Measurements from ENCODE around the gene ABCC1. TPM values are rescaled to one million over a fixed set of nuclear protein-coding genes. Genes with fewer than 3 reads are reported as not detected.

ABCC1 gene
- polyA plus RNA-seq, 1 of the 3 experiments (the other 2 are of a cell fraction), result 23.7 TPM

- no peak for TF ChIP-seq ZBTB33 (IDR thresholded peaks at IDR 0.05; ENCODE audit: borderline replicate concordance, low read depth)
- TF ChIP-seq RFX5 (IDR thresholded peaks at IDR 0.05; ENCODE audit: low read length), result no peak
- TF ChIP-seq PBX3 (IDR thresholded peaks at IDR 0.05), result 0 out of 2 replicates have a peak, but pooled peaks have one; percentile 15
- peak; percentile 62; the same call in 1 of the 2 replicates for TF ChIP-seq MAX (IDR thresholded peaks at IDR 0.05; ENCODE audit: low read depth)
- TF ChIP-seq JUND (IDR thresholded peaks at IDR 0.05), result peak; percentile 57
- TF ChIP-seq POLR2AphosphoS5 (IDR thresholded peaks at IDR 0.05; ENCODE audit: low read depth, low read length), result peak; percentile 45; the same call in 1 of the 2 replicates
- TF ChIP-seq MXI1 (IDR thresholded peaks at IDR 0.05; ENCODE audit: low read depth, low read length), result no peak
- peak; percentile 55; the same call in 1 of the 2 replicates for TF ChIP-seq RXRA (IDR thresholded peaks at IDR 0.05; ENCODE audit: borderline replicate concordance, low read depth)
- 0 out of 2 replicates have a peak, but pooled peaks have one; percentile 25 for TF ChIP-seq TCF12 (IDR thresholded peaks at IDR 0.05)
Observed at GRCh38 chr16:15966836-15967546, 17.6 kb downstream of the ABCC1 start (continued).

GRCh38 chr16:15967655-15968315, 18.4 kb downstream of the ABCC1 start:
- CTCF ChIA-PET, result interaction anchor here (1.5 kb wide), 1 partner anchor 9 kb away, joined by 4 read pairs; no protein-coding TSS in a partner anchor
- TF ChIP-seq SIN3A (IDR thresholded peaks at IDR 0.05; ENCODE audit: borderline replicate concordance, low read depth, low read length), result no peak
- TF ChIP-seq GABPA (IDR thresholded peaks at IDR 0.05; ENCODE audit: low read depth), result no peak
- TF ChIP-seq RAD21 (IDR thresholded peaks at IDR 0.05; ENCODE audit: low read length), result no peak
- TF ChIP-seq EZH2phosphoT487 (IDR thresholded peaks at IDR 0.05; ENCODE audit: borderline replicate concordance, low read depth), result no peak
- TF ChIP-seq TCF12 (IDR thresholded peaks at IDR 0.05), result no peak
- TF ChIP-seq RFX5 (IDR thresholded peaks at IDR 0.05; ENCODE audit: low read length), result no peak
- TF ChIP-seq RCOR1 (IDR thresholded peaks at IDR 0.05; ENCODE audit: low read length), result no peak
- no peak for TF ChIP-seq NRF1 (IDR thresholded peaks at IDR 0.05; ENCODE audit: low read depth, low read length)
- no peak for TF ChIP-seq CTCF (IDR thresholded peaks at IDR 0.05)
- no peak for TF ChIP-seq MAX (IDR thresholded peaks at IDR 0.05; ENCODE audit: low read depth)
- no peak for TF ChIP-seq POLR2AphosphoS5 (IDR thresholded peaks at IDR 0.05; ENCODE audit: low read depth, low read length)
- Histone ChIP-seq H4K20me1 (ENCODE audit: insufficient read depth) (no peaks in the 10 kb centered on the region), H3K4me3 (ENCODE audit: low read depth in 2 of 2, low read length in 1 of 2) (no peak overlapping the region), H3K36me3 (replicated peaks in 1 of 2; ENCODE audit: control insufficient read depth in 1 of 2, insufficient read depth in 2 of 2, low read length in 1 of 2) (peaks cover 0 to 9% of the 10 kb centered on the region in 2 experiments), H3K4me1 (ENCODE audit: control insufficient read depth in 1 of 2, insufficient read depth in 2 of 2, low read depth in 1 of 2, low read length in 1 of 2) (peaks cover 14 to 16% of the 10 kb centered on the region in 2 experiments; a peak in 3 of 4 replicates), H3K79me2 (ENCODE audit: insufficient read depth) (peaks cover 95% of the 10 kb centered on the region), H3K27me3 (ENCODE audit: insufficient read depth) (no peaks in the 10 kb centered on the region), H3K9ac (no peak overlapping the region), H2AFZ (ENCODE audit: low read depth) (no peak overlapping the region), H3K4me2 (no peak overlapping the region), H3F3A (replicated peaks; ENCODE audit: insufficient read depth) (peaks cover 19% of the 10 kb centered on the region), H3K27ac (ENCODE audit: low read depth in 2 of 2, low read length in 1 of 2) (peak overlapping the region in 1 of 2 experiments; percentile 88; a peak in 2 of 4 replicates), H3K9me2 (no peaks in the 10 kb centered on the region), H3K9me3 (no peaks in the 10 kb centered on the region)
- WGBS (ENCODE audit: low lambda C conversion rate), result 92% methylated on average over 9 of the region's 11 CpGs
- no peak for DNase-seq
- POLR2A ChIA-PET, result no interaction called here

All from SK-N-SH (cell line).